ENCODE results near the gene RAB18.
"Not testable (repeated sequence)": the region's sequence is repeated elsewhere in the genome, so short reads cannot be mapped to it uniquely, and the experiment has no call there.

The RAB18 gene

GRCh38 chr10:27542812-27543211, 38.7 kb downstream of the RAB18 start:
- Mint-ChIP-seq H3K36me3 (ENCODE audit: low read depth) (peaks cover 33% of the 10 kb centered on the region), H3K9me3 (no peaks in the 10 kb centered on the region), H3K4me3 (no peak overlapping the region), H3K4me1 (ENCODE audit: low read depth) (peaks cover 15% of the 10 kb centered on the region), H3K27ac (no peak overlapping the region), H3K27me3 (ENCODE audit: low read depth) (no peaks in the 10 kb centered on the region)
- no peak for DNase-seq (ENCODE audit: low spot score)

GRCh38 chr10:27547047-27547446, 42.9 kb downstream of the RAB18 start:
- H3K9me3 Mint-ChIP-seq = no peaks in the 10 kb centered on the region
- DNase-seq (ENCODE audit: low spot score) = no peak
- peaks cover 15% of the 10 kb centered on the region for H3K36me3 Mint-ChIP-seq (ENCODE audit: low read depth)
- H3K4me1 Mint-ChIP-seq (ENCODE audit: low read depth) = peaks cover 4% of the 10 kb centered on the region
- no peak overlapping the region for H3K27ac Mint-ChIP-seq
- no peaks in the 10 kb centered on the region for H3K27me3 Mint-ChIP-seq (ENCODE audit: low read depth)
- no peak overlapping the region for H3K4me3 Mint-ChIP-seq

GRCh38 chr10:27547482-27547881, 43.4 kb downstream of the RAB18 start:
- DNase-seq (ENCODE audit: low spot score) = no peak
- no peaks in the 10 kb centered on the region for H3K9me3 Mint-ChIP-seq
- no peak overlapping the region for H3K4me3 Mint-ChIP-seq
- peaks cover 3% of the 10 kb centered on the region for H3K4me1 Mint-ChIP-seq (ENCODE audit: low read depth)
- no peaks in the 10 kb centered on the region for H3K27me3 Mint-ChIP-seq (ENCODE audit: low read depth)
- no peak overlapping the region for H3K27ac Mint-ChIP-seq
- H3K36me3 Mint-ChIP-seq (ENCODE audit: low read depth) = peaks cover 14% of the 10 kb centered on the region

GRCh38 chr10:27550823-27551222, 46.7 kb downstream of the RAB18 start:
- Mint-ChIP-seq H3K4me1 (ENCODE audit: low read depth) (no peaks in the 10 kb centered on the region), H3K27ac (no peak overlapping the region), H3K9me3 (no peaks in the 10 kb centered on the region), H3K36me3 (ENCODE audit: low read depth) (peaks cover 3% of the 10 kb centered on the region), H3K4me3 (no peak overlapping the region), H3K27me3 (ENCODE audit: low read depth) (no peaks in the 10 kb centered on the region)
- no peak for DNase-seq (ENCODE audit: low spot score)

- DNase-seq (ENCODE audit: low spot score) = peak; percentile 5
- peaks cover 12% of the 10 kb centered on the region for H3K27me3 Mint-ChIP-seq (ENCODE audit: low read depth)
- H3K4me1 Mint-ChIP-seq (ENCODE audit: low read depth) = no peaks in the 10 kb centered on the region
- no peak overlapping the region for H3K27ac Mint-ChIP-seq
- H3K4me3 Mint-ChIP-seq = no peak overlapping the region
- H3K9me3 Mint-ChIP-seq = no peaks in the 10 kb centered on the region
- no peaks in the 10 kb centered on the region for H3K36me3 Mint-ChIP-seq (ENCODE audit: low read depth)
These were observed 54.5 kb downstream of the RAB18 start for GRCh38 chr10:27558612-27559020.

GRCh38 chr10:27561334-27561733, 57.2 kb downstream of the RAB18 start:
- Mint-ChIP-seq H3K36me3 (ENCODE audit: low read depth) (no peaks in the 10 kb centered on the region), H3K4me3 (no peak overlapping the region), H3K4me1 (ENCODE audit: low read depth) (peaks cover 13% of the 10 kb centered on the region), H3K9me3 (no peaks in the 10 kb centered on the region), H3K27me3 (ENCODE audit: low read depth) (peaks cover 14% of the 10 kb centered on the region), H3K27ac (no peak overlapping the region)
- DNase-seq (ENCODE audit: low spot score) = no peak

- Mint-ChIP-seq H3K27me3 (ENCODE audit: low read depth) (peaks cover 16% of the 10 kb centered on the region), H3K4me3 (peak overlapping the region; percentile 39), H3K36me3 (ENCODE audit: low read depth) (no peaks in the 10 kb centered on the region), H3K27ac (peak overlapping the region; percentile 8), H3K4me1 (ENCODE audit: low read depth) (peaks cover 25% of the 10 kb centered on the region), H3K9me3 (no peaks in the 10 kb centered on the region)
- no peak for DNase-seq (ENCODE audit: low spot score)
These were observed 60.3 kb downstream of the RAB18 start for GRCh38 chr10:27564398-27564797.

GRCh38 chr10:27564880-27565279, 60.8 kb downstream of the RAB18 start:
- Mint-ChIP-seq H3K27ac (no peak overlapping the region), H3K4me3 (no peak overlapping the region), H3K36me3 (ENCODE audit: low read depth) (no peaks in the 10 kb centered on the region)

GRCh38 chr10:27568196-27569175, 64.4 kb downstream of the RAB18 start:
- H3K9me3 Mint-ChIP-seq = no peaks in the 10 kb centered on the region
- H3K27me3 Mint-ChIP-seq (ENCODE audit: low read depth) = peaks cover 8% of the 10 kb centered on the region
- H3K27ac Mint-ChIP-seq = no peak overlapping the region
- no peaks in the 10 kb centered on the region for H3K36me3 Mint-ChIP-seq (ENCODE audit: low read depth)
- peak overlapping the region; percentile 22 for H3K4me3 Mint-ChIP-seq
- no peak for DNase-seq (ENCODE audit: low spot score)
- peaks cover 25% of the 10 kb centered on the region for H3K4me1 Mint-ChIP-seq (ENCODE audit: low read depth)

More at GRCh38 chr10:27564880-27565279, 60.8 kb downstream of the RAB18 start:
- no peaks in the 10 kb centered on the region for H3K9me3 Mint-ChIP-seq
- H3K27me3 Mint-ChIP-seq (ENCODE audit: low read depth) = peaks cover 16% of the 10 kb centered on the region
- H3K4me1 Mint-ChIP-seq (ENCODE audit: low read depth) = peaks cover 25% of the 10 kb centered on the region
- no peak for DNase-seq (ENCODE audit: low spot score)

GRCh38 chr10:27569946-27570345, 65.8 kb downstream of the RAB18 start:
- DNase-seq (ENCODE audit: low spot score) = no peak
- H3K27me3 Mint-ChIP-seq (ENCODE audit: low read depth) = peaks cover 8% of the 10 kb centered on the region
- no peak overlapping the region for H3K4me3 Mint-ChIP-seq
- no peaks in the 10 kb centered on the region for H3K9me3 Mint-ChIP-seq
- H3K4me1 Mint-ChIP-seq (ENCODE audit: low read depth) = peaks cover 14% of the 10 kb centered on the region
- no peaks in the 10 kb centered on the region for H3K36me3 Mint-ChIP-seq (ENCODE audit: low read depth)
- no peak overlapping the region for H3K27ac Mint-ChIP-seq

- H3K4me1 Mint-ChIP-seq (ENCODE audit: low read depth); H3K9me3 Mint-ChIP-seq; H3K4me3 Mint-ChIP-seq; DNase-seq (ENCODE audit: low spot score); H3K36me3 Mint-ChIP-seq (ENCODE audit: low read depth); H3K27ac Mint-ChIP-seq; H3K27me3 Mint-ChIP-seq (ENCODE audit: low read depth): not testable (repeated sequence)
These were observed 72.9 kb downstream of the RAB18 start for GRCh38 chr10:27577038-27577437.

GRCh38 chr10:27578316-27578715, 74.2 kb downstream of the RAB18 start:
- DNase-seq (ENCODE audit: low spot score) = no peak
- Mint-ChIP-seq H3K4me1 (ENCODE audit: low read depth) (no peaks in the 10 kb centered on the region), H3K27ac (no peak overlapping the region), H3K9me3 (no peaks in the 10 kb centered on the region), H3K4me3 (no peak overlapping the region), H3K36me3 (ENCODE audit: low read depth) (no peaks in the 10 kb centered on the region), H3K27me3 (ENCODE audit: low read depth) (peaks cover under 1% of the 10 kb centered on the region)

- Mint-ChIP-seq H3K27me3 (ENCODE audit: low read depth) (no peaks in the 10 kb centered on the region), H3K4me3 (no peak overlapping the region), H3K36me3 (ENCODE audit: low read depth) (no peaks in the 10 kb centered on the region), H3K4me1 (ENCODE audit: low read depth) (no peaks in the 10 kb centered on the region), H3K27ac (no peak overlapping the region), H3K9me3 (no peaks in the 10 kb centered on the region)
- DNase-seq (ENCODE audit: low spot score) = no peak
These were observed 77.1 kb downstream of the RAB18 start for GRCh38 chr10:27581225-27581624.

- Mint-ChIP-seq H3K27ac (no peak overlapping the region), H3K36me3 (ENCODE audit: low read depth) (no peaks in the 10 kb centered on the region), H3K4me3 (no peak overlapping the region), H3K4me1 (ENCODE audit: low read depth) (no peaks in the 10 kb centered on the region), H3K9me3 (peaks cover 2% of the 10 kb centered on the region), H3K27me3 (ENCODE audit: low read depth) (no peaks in the 10 kb centered on the region)
- DNase-seq (ENCODE audit: low spot score) = no peak
These were observed 80.2 kb downstream of the RAB18 start for GRCh38 chr10:27584302-27584701.
